GM12878 (cell line): ENCODE data around the gene SPATA32. TPM values are rescaled to one million over a fixed set of nuclear protein-coding genes. Genes with fewer than 3 reads are reported as not detected.

Source experiments
- CHD2 ChIP-seq: IDR thresholded peaks from 2 replicates; pipeline ENCODE4 v1.6.1; 2011; ENCODE audit warnings: low read depth, low read length, improper control_type of control experiment, borderline replicate concordance
- E4F1 ChIP-seq: fragments of 450-650 bp; IDR thresholded peaks from 2 replicates; pipeline ENCODE4 v1.6.1; 2018; ENCODE audit warnings: borderline replicate concordance, mild to moderate bottlenecking; ENCODE audit not compliant: partially characterized antibody
- EED ChIP-seq: sonication (generic); IDR thresholded peaks from 2 replicates; pipeline ENCODE4 v1.6.1; 2016; ENCODE audit warnings: antibody characterized with exemption, low read depth
- FOXM1 ChIP-seq: IDR thresholded peaks from 2 replicates; pipeline ENCODE4 v1.6.1; 2012; ENCODE audit warnings: low read depth, mild to moderate bottlenecking, inconsistent platforms, low read length, moderate library complexity
- GABPA ChIP-seq: IDR thresholded peaks from 2 replicates; pipeline ENCODE4 v1.6.1; 2014; ENCODE audit warnings: antibody characterized with exemption, low read depth, mild to moderate bottlenecking, inconsistent platforms
- HDAC2 ChIP-seq: fragments of 200-600 bp; sonication (generic); IDR thresholded peaks from 2 replicates; pipeline ENCODE4 v1.6.1; 2017
- HDAC6 ChIP-seq: fragments of 200-600 bp; sonication (generic); IDR thresholded peaks from one replicate; pipeline ENCODE4 v1.8.0; 2017; ENCODE audit warnings: antibody characterized with exemption; ENCODE audit not compliant: unreplicated experiment
- HDGF ChIP-seq: fragments of 450-650 bp; IDR thresholded peaks from 2 replicates; pipeline ENCODE4 v1.6.1; 2016; ENCODE audit warnings: antibody characterized with exemption
- IKZF1 ChIP-seq: fragments of 450-650 bp; conservative IDR thresholded peaks from 2 replicates; pipeline ENCODE4 v1.6.1; 2017; ENCODE audit warnings: antibody characterized with exemption, mild to moderate bottlenecking
- IRF4 ChIP-seq: IDR thresholded peaks from 2 replicates; pipeline ENCODE4 v1.6.1; 2011; ENCODE audit warnings: low read depth, low read length
- NFXL1 ChIP-seq: fragments of 450-650 bp; IDR thresholded peaks from 2 replicates; pipeline ENCODE4 v1.6.1; 2017; ENCODE audit warnings: antibody characterized with exemption, mild to moderate bottlenecking, borderline replicate concordance
- NR2C1 ChIP-seq: fragments of 450-650 bp; IDR thresholded peaks from 2 replicates; pipeline ENCODE4 v1.6.1; 2017; ENCODE audit warnings: antibody characterized with exemption, mild to moderate bottlenecking, moderate library complexity
- PAX5 ChIP-seq: IDR thresholded peaks from 2 replicates; pipeline ENCODE4 v1.6.1; 2011; ENCODE audit warnings: low read depth, low read length, borderline replicate concordance
- POLR2A ChIP-seq: IDR thresholded peaks from 2 replicates; pipeline ENCODE4 v1.6.1; 2011; ENCODE audit warnings: low read depth, mild to moderate bottlenecking, low read length
- POLR2AphosphoS2 ChIP-seq: IDR thresholded peaks from 2 replicates; pipeline ENCODE4 v1.6.1; 2011; ENCODE audit warnings: low read depth, mild to moderate bottlenecking, low read length, improper control_type of control experiment, moderate library complexity
- POLR2AphosphoS5 ChIP-seq: IDR thresholded peaks from 2 replicates; pipeline ENCODE4 v1.6.1; 2011; ENCODE audit warnings: mild to moderate bottlenecking, low read length, inconsistent platforms
- RCOR1 ChIP-seq: conservative IDR thresholded peaks from 2 replicates; pipeline ENCODE4 v1.6.1; 2012; ENCODE audit warnings: low read depth, low read length, improper control_type of control experiment
- SREBF1 ChIP-seq: IDR thresholded peaks from 2 replicates; pipeline ENCODE4 v1.6.1; 2012; ENCODE audit warnings: mild to moderate bottlenecking, low read length
- STAT1 ChIP-seq: fragments of 450-650 bp; conservative IDR thresholded peaks from 2 replicates; pipeline ENCODE4 v1.6.1; 2014; ENCODE audit warnings: antibody characterized with exemption, mild to moderate bottlenecking
- STAT3 ChIP-seq: IDR thresholded peaks from 2 replicates; pipeline ENCODE4 v1.6.1; 2011; ENCODE audit warnings: low read depth, low read length, improper control_type of control experiment
- SUPT20H ChIP-seq: IDR thresholded peaks from 2 replicates; pipeline ENCODE4 v1.6.1; 2011; ENCODE audit warnings: low read depth, mild to moderate bottlenecking, low read length, moderate library complexity, borderline replicate concordance; ENCODE audit not compliant: control insufficient read depth
- ZNF207 ChIP-seq: fragments of 450-650 bp; IDR thresholded peaks from 2 replicates; pipeline ENCODE4 v1.6.1; 2014; ENCODE audit warnings: antibody characterized with exemption, mild to moderate bottlenecking, borderline replicate concordance
- ZNF622 ChIP-seq: fragments of 450-650 bp; IDR thresholded peaks from 2 replicates; pipeline ENCODE4 v1.6.1; 2017; ENCODE audit warnings: mild to moderate bottlenecking, inconsistent platforms
- polyA plus RNA-seq, 11 experiments: library from polyadenylated mRNA; depleted of rRNA in 4 of 11; unstranded in 6 of 11; stranded (reverse) in 5 of 11; fragments of >200 nt; fragmentation: Nextera tagmentation in 4 of 11; fragmentation: Illumina TruSeq in 1 of 11; extraction: Ambion mirVana in 4 of 11; extraction: Trizol in 1 of 11; gene quantifications; 1 replicate in 1 of 11; 2 replicates in 10 of 11; pipeline versions ENCODE4 v1.2.1 to v1.2.3, GENCODE V29; 2011 to 2016; ENCODE audit warnings: inconsistent platforms in 2 of 11, missing spikeins in 2 of 11, low read depth in 1 of 11
- total RNA-seq, 4 experiments: library from RNA; depleted of rRNA in 3 of 4; stranded (reverse); fragments of >200 nt in 3 of 4; fragmentation: Illumina TruSeq in 1 of 4; extraction: Trizol in 1 of 4; gene quantifications; 2 replicates each; pipeline versions ENCODE4 v1.2.1 to v1.2.3, GENCODE V29; 2013 to 2021
- TF ChIP-seq, protein P1 (sequence below): fragments of 450-650 bp; IDR thresholded peaks from 2 replicates; pipeline ENCODE4 v1.6.1; 2016; ENCODE audit warnings: mild to moderate bottlenecking
- TF ChIP-seq, protein P2 (sequence below): IDR thresholded peaks from 2 replicates; pipeline ENCODE4 v1.6.1; 2012; ENCODE audit warnings: low read length, inconsistent platforms

Gene SPATA32
- total and polyA plus RNA-seq, 10 of the 15 experiments (the other 5 are each of a cell fraction or from before 2014, with no cell fraction given): 0.03 to 0.35 (median 0.11) TPM; not detected in 3

- TF ChIP-seq POLR2A (peak; percentile 26), SUPT20H (no peak), IKZF1 (no peak), CHD2 (no peak), EED (no peak), POLR2AphosphoS5 (peak; percentile 56; the same call in 1 of the 2 replicates), STAT1 (no peak), STAT3 (no peak), RCOR1 (no peak), HDAC6 (no peak), SREBF1 (no peak), IRF4 (no peak), NR2C1 (no peak), PAX5 (no peak), POLR2AphosphoS2 (0 out of 2 replicates have a peak, but pooled peaks have one; percentile 22), HDGF (no peak), HDAC2 (no peak), ZNF622 (no peak), FOXM1 (no peak), E4F1 (no peak), NFXL1 (no peak), ZNF207 (no peak), GABPA (no peak)
- TF ChIP-seq, protein P1, sequence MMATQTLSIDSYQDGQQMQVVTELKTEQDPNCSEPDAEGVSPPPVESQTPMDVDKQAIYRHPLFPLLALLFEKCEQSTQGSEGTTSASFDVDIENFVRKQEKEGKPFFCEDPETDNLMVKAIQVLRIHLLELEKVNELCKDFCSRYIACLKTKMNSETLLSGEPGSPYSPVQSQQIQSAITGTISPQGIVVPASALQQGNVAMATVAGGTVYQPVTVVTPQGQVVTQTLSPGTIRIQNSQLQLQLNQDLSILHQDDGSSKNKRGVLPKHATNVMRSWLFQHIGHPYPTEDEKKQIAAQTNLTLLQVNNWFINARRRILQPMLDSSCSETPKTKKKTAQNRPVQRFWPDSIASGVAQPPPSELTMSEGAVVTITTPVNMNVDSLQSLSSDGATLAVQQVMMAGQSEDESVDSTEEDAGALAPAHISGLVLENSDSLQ: 0 out of 2 replicates have a peak, but pooled peaks have one; percentile 42
- TF ChIP-seq, protein P2, sequence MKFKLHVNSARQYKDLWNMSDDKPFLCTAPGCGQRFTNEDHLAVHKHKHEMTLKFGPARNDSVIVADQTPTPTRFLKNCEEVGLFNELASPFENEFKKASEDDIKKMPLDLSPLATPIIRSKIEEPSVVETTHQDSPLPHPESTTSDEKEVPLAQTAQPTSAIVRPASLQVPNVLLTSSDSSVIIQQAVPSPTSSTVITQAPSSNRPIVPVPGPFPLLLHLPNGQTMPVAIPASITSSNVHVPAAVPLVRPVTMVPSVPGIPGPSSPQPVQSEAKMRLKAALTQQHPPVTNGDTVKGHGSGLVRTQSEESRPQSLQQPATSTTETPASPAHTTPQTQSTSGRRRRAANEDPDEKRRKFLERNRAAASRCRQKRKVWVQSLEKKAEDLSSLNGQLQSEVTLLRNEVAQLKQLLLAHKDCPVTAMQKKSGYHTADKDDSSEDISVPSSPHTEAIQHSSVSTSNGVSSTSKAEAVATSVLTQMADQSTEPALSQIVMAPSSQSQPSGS: no peak
- TF ChIP-seq, all 136 proteins: peak for 6
Observed at GRCh38 chr17:45227926-45228762, 33.8 kb downstream of the SPATA32 start (continued).
